Adipocyte (in vitro differentiated cells): ENCODE results near the gene KIRREL3.

Experiments used
- DNase-seq: peaks from one replicate; pipeline ENCODE4 v3.0.0-alpha.2; 2015; ENCODE audit warnings: low read depth
- H3K27me3 ChIP-seq: replicated peaks from 2 replicates; pipeline ENCODE4 v1.7.0; 2013; ENCODE audit warnings: mild to moderate bottlenecking, low read length, moderate library complexity; ENCODE audit not compliant: control insufficient read depth, insufficient read depth
- H3K36me3 ChIP-seq: 2 replicates; pipeline ENCODE4 v1.7.0; 2013; ENCODE audit warnings: low read length, mild to moderate bottlenecking, moderate library complexity; ENCODE audit not compliant: control insufficient read depth, insufficient read depth, severe bottlenecking
- H3K4me1 ChIP-seq: 2 replicates; pipeline ENCODE4 v1.7.0; 2013; ENCODE audit warnings: mild to moderate bottlenecking, low read length, moderate library complexity; ENCODE audit not compliant: control insufficient read depth, insufficient read depth
- H3K4me3 ChIP-seq: 2 replicates; pipeline ENCODE4 v1.7.0; 2013; ENCODE audit warnings: mild to moderate bottlenecking, low read length, moderate library complexity
- H3K9ac ChIP-seq: 2 replicates; pipeline ENCODE4 v1.7.0; 2013; ENCODE audit warnings: mild to moderate bottlenecking, low read length, moderate library complexity
- H3K9me3 ChIP-seq: 2 replicates; pipeline ENCODE4 v1.7.0; 2013; ENCODE audit warnings: mild to moderate bottlenecking, low read length, moderate library complexity; ENCODE audit not compliant: control insufficient read depth

The KIRREL3 gene

GRCh38 chr11:126734752-126735151, 265.8 kb downstream of the KIRREL3 start:
- peaks cover 11% of the 10 kb centered on the region for H3K27me3 ChIP-seq
- no peaks in the 10 kb centered on the region for H3K36me3 ChIP-seq
- DNase-seq = no peak
- H3K4me3 ChIP-seq = no peak overlapping the region
- H3K9ac ChIP-seq = no peak overlapping the region
- H3K4me1 ChIP-seq = peaks cover 8% of the 10 kb centered on the region
- no peaks in the 10 kb centered on the region for H3K9me3 ChIP-seq

GRCh38 chr11:126733685-126734084, 266.9 kb downstream of the KIRREL3 start:
- peaks cover 16% of the 10 kb centered on the region for H3K27me3 ChIP-seq
- H3K9ac ChIP-seq = no peak overlapping the region
- H3K9me3 ChIP-seq = no peaks in the 10 kb centered on the region
- H3K36me3 ChIP-seq = no peaks in the 10 kb centered on the region
- no peaks in the 10 kb centered on the region for H3K4me1 ChIP-seq
- no peak overlapping the region for H3K4me3 ChIP-seq
- no peak for DNase-seq

GRCh38 chr11:126732981-126733380, 267.6 kb downstream of the KIRREL3 start:
- no peaks in the 10 kb centered on the region for H3K4me1 ChIP-seq
- peaks cover 16% of the 10 kb centered on the region for H3K27me3 ChIP-seq
- H3K9me3 ChIP-seq = no peaks in the 10 kb centered on the region
- DNase-seq = no peak
- H3K4me3 ChIP-seq = no peak overlapping the region
- no peaks in the 10 kb centered on the region for H3K36me3 ChIP-seq
- H3K9ac ChIP-seq = no peak overlapping the region

DNA sequence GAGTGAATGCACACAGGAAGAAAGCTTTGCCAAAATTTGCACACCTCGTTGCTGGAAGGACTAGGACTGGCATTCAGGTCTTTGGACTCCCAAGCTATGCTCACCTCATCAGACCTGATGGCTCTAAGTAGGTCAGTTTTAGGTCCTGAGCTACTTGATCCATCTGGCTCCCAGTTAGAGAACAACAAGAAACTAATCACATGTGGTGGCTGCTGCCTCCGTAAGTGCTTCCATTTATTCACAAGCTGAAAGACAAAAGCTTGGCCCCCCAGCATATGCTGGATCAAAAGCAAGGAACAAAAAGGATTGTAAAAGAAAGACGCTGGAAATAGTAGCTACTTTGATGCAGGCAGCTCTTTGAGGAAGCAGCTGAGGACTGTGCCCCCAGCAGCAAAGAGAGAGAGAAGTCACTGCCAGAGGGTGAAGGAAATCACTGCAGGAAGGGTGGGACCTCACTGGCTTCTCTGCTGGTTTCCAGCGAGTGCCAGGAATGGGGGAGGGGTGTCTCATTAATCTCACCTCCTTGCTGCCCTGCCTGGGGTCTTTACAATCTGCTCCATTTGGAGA, 268.9 kb downstream of the KIRREL3 start:
- no peak overlapping the region for H3K4me3 ChIP-seq
- H3K4me1 ChIP-seq = no peaks in the 10 kb centered on the region
- no peak for DNase-seq
- no peaks in the 10 kb centered on the region for H3K36me3 ChIP-seq
- H3K9me3 ChIP-seq = no peaks in the 10 kb centered on the region
- H3K9ac ChIP-seq = no peak overlapping the region
- H3K27me3 ChIP-seq = peaks cover 16% of the 10 kb centered on the region

DNA sequence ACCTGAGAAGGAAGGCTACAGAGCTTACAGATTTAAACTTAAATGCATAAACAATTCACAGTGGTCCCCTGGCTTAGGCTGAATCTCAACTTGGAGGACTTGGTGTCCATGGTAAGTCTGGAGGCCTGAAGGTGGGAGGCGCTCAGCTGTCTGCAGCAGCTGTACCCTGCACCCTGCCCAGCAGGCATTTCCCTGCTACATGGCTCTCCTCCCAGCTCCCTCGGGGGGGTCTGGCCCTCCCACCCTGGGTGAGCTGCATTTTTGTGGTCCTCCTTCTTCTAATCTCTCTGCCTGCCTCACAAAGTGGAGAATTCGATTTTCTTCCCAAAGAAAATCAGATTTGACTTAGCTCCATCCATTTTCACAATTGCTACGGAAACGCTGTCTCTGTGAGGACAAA, 273.2 kb downstream of the KIRREL3 start:
- no peaks in the 10 kb centered on the region for H3K4me1 ChIP-seq
- no peak overlapping the region for H3K4me3 ChIP-seq
- no peaks in the 10 kb centered on the region for H3K36me3 ChIP-seq
- no peak overlapping the region for H3K9ac ChIP-seq
- no peaks in the 10 kb centered on the region for H3K9me3 ChIP-seq
- H3K27me3 ChIP-seq = peaks cover 13% of the 10 kb centered on the region
- no peak for DNase-seq

DNA sequence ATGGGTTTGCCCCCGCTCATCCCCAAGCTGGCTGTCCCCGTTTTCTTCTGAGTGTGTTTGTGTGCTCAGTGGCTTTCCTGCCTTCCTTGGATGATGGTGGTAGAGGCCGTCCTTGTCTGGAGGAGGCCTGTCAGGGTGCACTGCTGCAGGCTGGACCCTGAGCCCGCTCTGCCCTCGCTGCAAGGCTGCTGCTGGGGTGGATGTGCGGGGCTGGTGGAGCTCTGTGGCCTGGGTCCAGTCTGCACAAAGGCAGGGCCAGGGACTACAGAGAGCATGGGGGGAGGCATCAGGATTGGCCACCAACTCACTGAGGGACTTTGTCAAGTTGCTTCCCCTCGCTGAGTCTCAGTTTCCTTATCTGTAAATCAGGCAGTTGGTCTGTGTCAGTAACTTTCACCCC, 275.0 kb downstream of the KIRREL3 start:
- H3K36me3 ChIP-seq = no peaks in the 10 kb centered on the region
- no peaks in the 10 kb centered on the region for H3K9me3 ChIP-seq
- H3K4me3 ChIP-seq = no peak overlapping the region
- H3K27me3 ChIP-seq = peaks cover 5% of the 10 kb centered on the region
- H3K4me1 ChIP-seq = peaks cover 6% of the 10 kb centered on the region
- H3K9ac ChIP-seq = no peak overlapping the region
- DNase-seq = no peak

DNA sequence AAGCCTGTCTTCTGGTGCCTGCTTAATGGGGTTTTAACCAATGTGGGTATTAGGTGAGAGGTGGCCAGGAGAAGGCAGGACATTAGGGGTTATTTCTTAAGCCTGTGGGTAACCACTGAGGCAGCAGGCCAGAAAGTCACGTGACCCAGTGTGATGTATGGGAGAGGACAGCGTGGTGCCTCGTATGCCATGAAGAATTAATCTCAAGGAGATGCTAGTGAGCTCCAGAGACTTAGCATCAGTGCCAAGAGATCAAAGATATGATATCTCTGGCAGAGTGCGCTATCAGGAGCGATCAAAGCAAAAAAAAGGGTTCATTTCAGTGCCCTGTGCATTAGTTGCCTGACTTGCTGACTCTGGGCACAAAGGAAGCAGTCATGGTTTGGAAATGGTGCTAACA, 275.5 kb downstream of the KIRREL3 start:
- no peak overlapping the region for H3K9ac ChIP-seq
- peaks cover 11% of the 10 kb centered on the region for H3K4me1 ChIP-seq
- H3K27me3 ChIP-seq = peaks cover 5% of the 10 kb centered on the region
- no peaks in the 10 kb centered on the region for H3K36me3 ChIP-seq
- DNase-seq = no peak
- no peak overlapping the region for H3K4me3 ChIP-seq
- no peaks in the 10 kb centered on the region for H3K9me3 ChIP-seq

DNA sequence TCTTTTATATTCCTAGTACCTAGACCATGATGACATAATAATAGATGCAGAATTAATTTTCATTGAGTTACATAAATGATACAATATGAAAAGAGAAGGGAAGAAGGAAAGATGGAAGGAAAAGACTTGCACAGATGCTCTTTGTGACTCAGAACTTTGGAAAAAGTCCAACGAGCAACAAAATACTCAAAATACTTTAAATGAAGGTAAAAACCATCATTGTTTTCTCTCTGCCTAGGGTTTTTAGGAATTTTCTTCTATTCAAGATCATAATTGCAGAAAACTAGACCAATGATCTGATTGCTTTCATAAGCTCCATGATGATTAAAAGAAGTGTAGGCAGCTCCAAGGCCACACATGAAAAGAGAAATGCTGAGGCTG, 276.9 kb downstream of the KIRREL3 start:
- H3K9me3 ChIP-seq = no peaks in the 10 kb centered on the region
- H3K4me3 ChIP-seq = no peak overlapping the region
- H3K27me3 ChIP-seq = no peaks in the 10 kb centered on the region
- no peaks in the 10 kb centered on the region for H3K36me3 ChIP-seq
- no peak for DNase-seq
- no peak overlapping the region for H3K9ac ChIP-seq
- H3K4me1 ChIP-seq = peaks cover 14% of the 10 kb centered on the region

- no peaks in the 10 kb centered on the region for H3K9me3 ChIP-seq
- no peak for DNase-seq
Observed at GRCh38 chr11:126722956-126723664, 277.5 kb downstream of the KIRREL3 start.

GRCh38 chr11:126722006-126722736, 278.4 kb downstream of the KIRREL3 start:
- Histone ChIP-seq H3K9me3 (no peaks in the 10 kb centered on the region), H3K36me3 (no peaks in the 10 kb centered on the region), H3K4me1 (peaks cover 19% of the 10 kb centered on the region), H3K27me3 (no peaks in the 10 kb centered on the region), H3K9ac (no peak overlapping the region), H3K4me3 (no peak overlapping the region)
- DNase-seq = no peak

More at GRCh38 chr11:126722956-126723664, 277.5 kb downstream of the KIRREL3 start:
- Histone ChIP-seq H3K4me1 (peaks cover 19% of the 10 kb centered on the region), H3K36me3 (no peaks in the 10 kb centered on the region), H3K27me3 (no peaks in the 10 kb centered on the region), H3K4me3 (no peak overlapping the region), H3K9ac (no peak overlapping the region)

- peaks cover 19% of the 10 kb centered on the region for H3K4me1 ChIP-seq
- H3K4me3 ChIP-seq = no peak overlapping the region
- H3K27me3 ChIP-seq = no peaks in the 10 kb centered on the region
- no peak overlapping the region for H3K9ac ChIP-seq
- peak; percentile 26 for DNase-seq
- H3K36me3 ChIP-seq = no peaks in the 10 kb centered on the region
- H3K9me3 ChIP-seq = no peaks in the 10 kb centered on the region
Observed at GRCh38 chr11:126720539-126721235, 279.9 kb downstream of the KIRREL3 start.
